ENCODE data around the gene GASK1B. TPM values are rescaled to one million over a fixed set of nuclear protein-coding genes. Genes with fewer than 3 reads are reported as not detected.

The GASK1B gene
- total RNA-seq, 2 experiments from 2014 or later, result 0.22 to 0.28 TPM

GRCh38 chr4:158190718-158191117, 17.9 kb upstream of the GASK1B start:
- no peak for DNase-seq
- Mint-ChIP-seq H3K4me3 (no peak overlapping the region), H3K9me3 (no peaks in the 10 kb centered on the region), H3K27ac (no peak overlapping the region), H3K36me3 (ENCODE audit: low read depth) (no peaks in the 10 kb centered on the region), H3K27me3 (peaks cover 12% of the 10 kb centered on the region), H3K4me1 (ENCODE audit: low read depth) (no peaks in the 10 kb centered on the region)
- H3K9me3 ChIP-seq (ENCODE audit: control insufficient read depth in 1 of 2, insufficient read depth in 1 of 2, low read length in 2 of 2), result no peaks in the 10 kb centered on the region
- no peak overlapping the region for H3K4me3 ChIP-seq (ENCODE audit: low read length)
- ChIA-PET CTCF (no interaction called here), POLR2A (no interaction called here)
- H3K36me3 ChIP-seq (ENCODE audit: insufficient read depth, low read length), result no peaks in the 10 kb centered on the region
- H3K27ac ChIP-seq (ENCODE audit: low read depth in 1 of 2, low read length in 2 of 2), result no peak overlapping the region
- no peaks in the 10 kb centered on the region for H3K27me3 ChIP-seq (ENCODE audit: control insufficient read depth in 1 of 2, insufficient read depth in 2 of 2, low read length in 2 of 2)
- no peaks in the 10 kb centered on the region for H3K4me1 ChIP-seq (ENCODE audit: insufficient read depth, low read length)
- intact Hi-C loops (cut with DNase I, micrococcal nuclease), result no loop called here
- ATAC-seq (ENCODE audit: poor library complexity), result no peak
- TF ChIP-seq CTCF (IDR thresholded peaks at IDR 0.05), result no peak

- H3K36me3 Mint-ChIP-seq (ENCODE audit: low read depth), result no peaks in the 10 kb centered on the region
- DNase-seq, result no peak
- H3K27me3 Mint-ChIP-seq, result peaks cover 11% of the 10 kb centered on the region
- H3K4me1 ChIP-seq (ENCODE audit: insufficient read depth, low read length), result no peaks in the 10 kb centered on the region
- no peaks in the 10 kb centered on the region for H3K36me3 ChIP-seq (ENCODE audit: insufficient read depth, low read length)
- no peak overlapping the region for H3K27ac ChIP-seq (ENCODE audit: low read depth in 1 of 2, low read length in 2 of 2)
- ATAC-seq (ENCODE audit: poor library complexity), result no peak
- CTCF ChIA-PET, result no interaction called here
- no peak overlapping the region for H3K4me3 Mint-ChIP-seq
- no peak overlapping the region for H3K27ac Mint-ChIP-seq
- H3K4me3 ChIP-seq (ENCODE audit: low read length), result no peak overlapping the region
- POLR2A ChIA-PET, result no interaction called here
- H3K9me3 Mint-ChIP-seq, result no peaks in the 10 kb centered on the region
- H3K4me1 Mint-ChIP-seq (ENCODE audit: low read depth), result no peaks in the 10 kb centered on the region
- intact Hi-C loops (cut with DNase I, micrococcal nuclease), result no loop called here
- no peak for TF ChIP-seq CTCF (IDR thresholded peaks at IDR 0.05)
- no peaks in the 10 kb centered on the region for H3K27me3 ChIP-seq (ENCODE audit: control insufficient read depth in 1 of 2, insufficient read depth in 2 of 2, low read length in 2 of 2)
- H3K9me3 ChIP-seq (ENCODE audit: control insufficient read depth in 1 of 2, insufficient read depth in 1 of 2, low read length in 2 of 2), result no peaks in the 10 kb centered on the region
Observed at GRCh38 chr4:158189422-158189821, 16.6 kb upstream of the GASK1B start.

GRCh38 chr4:158186815-158187214, 14.0 kb upstream of the GASK1B start:
- Mint-ChIP-seq H3K36me3 (ENCODE audit: low read depth) (no peaks in the 10 kb centered on the region), H3K4me1 (ENCODE audit: low read depth) (no peaks in the 10 kb centered on the region), H3K9me3 (no peaks in the 10 kb centered on the region), H3K27me3 (no peaks in the 10 kb centered on the region), H3K27ac (no peak overlapping the region), H3K4me3 (no peak overlapping the region)
- Histone ChIP-seq H3K27ac (ENCODE audit: low read depth in 1 of 2, low read length in 2 of 2) (no peak overlapping the region), H3K9me3 (ENCODE audit: control insufficient read depth in 1 of 2, insufficient read depth in 1 of 2, low read length in 2 of 2) (peaks cover 0 to 3% of the 10 kb centered on the region in 2 experiments), H3K4me3 (ENCODE audit: low read length) (no peak overlapping the region), H3K27me3 (ENCODE audit: control insufficient read depth in 1 of 2, insufficient read depth in 2 of 2, low read length in 2 of 2) (no peaks in the 10 kb centered on the region), H3K36me3 (ENCODE audit: insufficient read depth, low read length) (no peaks in the 10 kb centered on the region), H3K4me1 (ENCODE audit: insufficient read depth, low read length) (no peaks in the 10 kb centered on the region)
- no peak for TF ChIP-seq CTCF (IDR thresholded peaks at IDR 0.05)
- intact Hi-C loops (cut with DNase I, micrococcal nuclease), result no loop called here
- DNase-seq (no peak), ATAC-seq (ENCODE audit: poor library complexity) (no peak)
- ChIA-PET POLR2A (no interaction called here), CTCF (interaction anchor here (0.6 kb wide), 1 partner anchor 558 kb away, joined by 3 read pairs; no protein-coding TSS in a partner anchor)
